Medulla oblongata (tissue), 1 donor: Measurements from ENCODE around the gene SIX1.

ENCODE experiments used
- DNase-seq: peaks from one replicate; pipeline ENCODE4 v3.0.0-alpha.2; 2015; ENCODE audit errors: extremely low spot score

Gene SIX1

GRCh38 chr14:60642270-60643140 lies 6.8 kb downstream of the SIX1 start:
- DNase-seq, result no peak

GRCh38 chr14:60641742-60642269 lies 7.5 kb downstream of the SIX1 start:
- DNase-seq, result no peak

- DNase-seq, result no peak
Observed at GRCh38 chr14:60640859-60641741, 8.2 kb downstream of the SIX1 start.

- DNase-seq, result no peak
Observed at GRCh38 chr14:60639674-60640073, 9.6 kb downstream of the SIX1 start.

GRCh38 chr14:60637479-60638315 lies 11.6 kb downstream of the SIX1 start:
- DNase-seq, result no peak

- no peak for DNase-seq
Observed at GRCh38 chr14:60636879-60637478, 12.3 kb downstream of the SIX1 start.

GRCh38 chr14:60634153-60634552 lies 15.1 kb downstream of the SIX1 start:
- no peak for DNase-seq

- no peak for DNase-seq
Observed at GRCh38 chr14:60632777-60633176, 16.5 kb downstream of the SIX1 start.

- no peak for DNase-seq
Observed at GRCh38 chr14:60632257-60632656, 17.0 kb downstream of the SIX1 start.

- no peak for DNase-seq
Observed at GRCh38 chr14:60631842-60632241, 17.4 kb downstream of the SIX1 start.

- no peak for DNase-seq
Observed at GRCh38 chr14:60630129-60630528, 19.1 kb downstream of the SIX1 start.

- no peak for DNase-seq
Observed at GRCh38 chr14:60628892-60629291, 20.4 kb downstream of the SIX1 start.

GRCh38 chr14:60622917-60623257 lies 26.4 kb downstream of the SIX1 start:
- DNase-seq, result no peak

- no peak for DNase-seq
Observed at GRCh38 chr14:60622210-60622916, 26.9 kb downstream of the SIX1 start.

- DNase-seq, result no peak
Observed at GRCh38 chr14:60621386-60621785, 27.9 kb downstream of the SIX1 start.

GRCh38 chr14:60618241-60618640 lies 31.0 kb downstream of the SIX1 start:
- DNase-seq, result no peak

GRCh38 chr14:60616461-60616959 lies 32.8 kb downstream of the SIX1 start:
- DNase-seq, result no peak

- DNase-seq, result no peak
Observed at GRCh38 chr14:60602291-60602690, 47.0 kb downstream of the SIX1 start.

GRCh38 chr14:60599727-60600126 lies 49.5 kb downstream of the SIX1 start:
- no peak for DNase-seq

- no peak for DNase-seq
Observed at GRCh38 chr14:60596139-60596538, 53.1 kb downstream of the SIX1 start.
